ENCODE data around the gene TACC2.

DNA sequence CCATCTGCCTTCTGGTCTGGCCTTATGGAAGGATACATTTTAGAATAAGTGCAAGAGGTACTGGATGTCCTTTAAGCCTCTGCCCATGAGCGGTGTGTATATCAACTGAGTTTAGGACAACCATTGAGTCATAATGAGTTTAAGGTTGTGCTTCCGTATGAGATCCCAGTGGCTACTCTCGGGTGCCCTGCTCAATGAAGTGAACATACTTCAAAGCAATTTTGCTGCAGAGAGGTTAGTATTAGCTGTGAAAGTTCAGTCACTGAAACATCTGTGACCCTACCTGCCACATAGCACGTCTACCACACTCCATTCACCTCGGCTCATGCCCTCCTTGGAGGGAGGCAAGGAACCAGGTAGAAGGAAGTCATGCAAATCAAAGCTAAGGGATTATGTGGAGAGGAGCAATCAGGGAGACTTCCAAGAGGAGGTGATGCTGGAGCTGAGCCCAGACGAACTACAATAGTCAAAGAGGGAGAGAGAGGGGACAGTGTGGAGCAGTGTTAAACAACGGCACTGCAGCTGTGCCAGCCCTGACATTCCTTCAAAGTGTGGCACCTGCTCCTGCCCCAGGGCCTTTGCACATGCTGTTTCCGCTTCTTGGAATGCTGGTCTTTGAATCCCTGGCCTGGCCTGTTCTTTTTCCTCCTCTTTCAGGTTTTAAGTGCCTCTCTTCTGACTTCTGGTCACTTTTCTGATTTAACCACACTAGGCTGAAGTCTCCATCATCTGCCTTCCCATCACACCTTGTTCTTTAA, 307.6 kb downstream of the TACC2 start:
- TF ChIP-seq, protein P1, sequence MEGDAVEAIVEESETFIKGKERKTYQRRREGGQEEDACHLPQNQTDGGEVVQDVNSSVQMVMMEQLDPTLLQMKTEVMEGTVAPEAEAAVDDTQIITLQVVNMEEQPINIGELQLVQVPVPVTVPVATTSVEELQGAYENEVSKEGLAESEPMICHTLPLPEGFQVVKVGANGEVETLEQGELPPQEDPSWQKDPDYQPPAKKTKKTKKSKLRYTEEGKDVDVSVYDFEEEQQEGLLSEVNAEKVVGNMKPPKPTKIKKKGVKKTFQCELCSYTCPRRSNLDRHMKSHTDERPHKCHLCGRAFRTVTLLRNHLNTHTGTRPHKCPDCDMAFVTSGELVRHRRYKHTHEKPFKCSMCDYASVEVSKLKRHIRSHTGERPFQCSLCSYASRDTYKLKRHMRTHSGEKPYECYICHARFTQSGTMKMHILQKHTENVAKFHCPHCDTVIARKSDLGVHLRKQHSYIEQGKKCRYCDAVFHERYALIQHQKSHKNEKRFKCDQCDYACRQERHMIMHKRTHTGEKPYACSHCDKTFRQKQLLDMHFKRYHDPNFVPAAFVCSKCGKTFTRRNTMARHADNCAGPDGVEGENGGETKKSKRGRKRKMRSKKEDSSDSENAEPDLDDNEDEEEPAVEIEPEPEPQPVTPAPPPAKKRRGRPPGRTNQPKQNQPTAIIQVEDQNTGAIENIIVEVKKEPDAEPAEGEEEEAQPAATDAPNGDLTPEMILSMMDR (IDR thresholded peaks at IDR 0.05; ENCODE audit: borderline replicate concordance, extremely low read depth, low read length, poor library complexity, severe bottlenecking) = no peak
- no peak for TF ChIP-seq EZH2 (IDR thresholded peaks at IDR 0.05; ENCODE audit: borderline replicate concordance, low read depth, low read length, severe bottlenecking)

All from DND-41 (cell line).